ENCODE data around the gene HHATL. TPM values are rescaled to one million over a fixed set of nuclear protein-coding genes. Genes with fewer than 3 reads are reported as not detected.

HHATL gene
- 73.4 TPM for polyA plus RNA-seq (ENCODE audit: insufficient read length)

GRCh38 chr3:42702066-42702951, at the start of gene HHATL:
Gene HHATL (minus strand): TSS chr3:42702798. CDS start chr3:42700826, 1,972 bp downstream.
- DNase-seq (ENCODE audit: low read depth) = no peak

- no peak for DNase-seq (ENCODE audit: low read depth)
These were observed 49.0 kb upstream of the HHATL start for GRCh38 chr3:42751609-42752008.

GRCh38 chr3:42750834-42751233, 48.2 kb upstream of the HHATL start:
- DNase-seq (ENCODE audit: low read depth) = no peak

GRCh38 chr3:42749753-42750231, 47.2 kb upstream of the HHATL start:
- DNase-seq (ENCODE audit: low read depth) = no peak

- DNase-seq (ENCODE audit: low read depth) = no peak
These were observed 46.6 kb upstream of the HHATL start for GRCh38 chr3:42749025-42749752.

- no peak for DNase-seq (ENCODE audit: low read depth)
These were observed 45.0 kb upstream of the HHATL start for GRCh38 chr3:42747581-42747980.

GRCh38 chr3:42746455-42747450, 44.2 kb upstream of the HHATL start:
- DNase-seq (ENCODE audit: low read depth) = no peak

GRCh38 chr3:42745776-42746454, 43.3 kb upstream of the HHATL start:
- DNase-seq (ENCODE audit: low read depth) = no peak

GRCh38 chr3:42745291-42745745, 42.7 kb upstream of the HHATL start:
- no peak for DNase-seq (ENCODE audit: low read depth)

- no peak for DNase-seq (ENCODE audit: low read depth)
These were observed 40.8 kb upstream of the HHATL start for GRCh38 chr3:42743204-42743995.

- no peak for DNase-seq (ENCODE audit: low read depth)
These were observed 40.1 kb upstream of the HHATL start for GRCh38 chr3:42742688-42743087.

- DNase-seq (ENCODE audit: low read depth) = no peak
These were observed 39.7 kb upstream of the HHATL start for GRCh38 chr3:42742259-42742658.

- DNase-seq (ENCODE audit: low read depth) = no peak
These were observed 39.2 kb upstream of the HHATL start for GRCh38 chr3:42741796-42742195.

- DNase-seq (ENCODE audit: low read depth) = no peak
These were observed 37.0 kb upstream of the HHATL start for GRCh38 chr3:42739401-42740158.

GRCh38 chr3:42736531-42736930, 33.9 kb upstream of the HHATL start:
- DNase-seq (ENCODE audit: low read depth) = no peak

- DNase-seq (ENCODE audit: low read depth) = no peak
These were observed 33.5 kb upstream of the HHATL start for GRCh38 chr3:42736081-42736480.

- no peak for DNase-seq (ENCODE audit: low read depth)
These were observed 33.0 kb upstream of the HHATL start for GRCh38 chr3:42735615-42736014.

GRCh38 chr3:42735019-42735418, 32.4 kb upstream of the HHATL start:
- no peak for DNase-seq (ENCODE audit: low read depth)

GRCh38 chr3:42734263-42734860, 31.8 kb upstream of the HHATL start:
- DNase-seq (ENCODE audit: low read depth) = no peak
